ENCODE results near the gene OR2AG1.
"Not testable (repeated sequence)": the region's sequence is repeated elsewhere in the genome, so short reads cannot be mapped to it uniquely, and the experiment has no call there.

Gene OR2AG1

GRCh38 chr11:6794639-6795038 lies 11.8 kb downstream of the OR2AG1 start:
- DNase-seq, result no peak

GRCh38 chr11:6799402-6799801 lies 16.6 kb downstream of the OR2AG1 start, which contains the start of gene OR6A2:
Gene OR6A2 (minus strand): TSS chr11:6799689. CDS start chr11:6795708, 3,981 bp downstream.
- DNase-seq, result no peak

GRCh38 chr11:6801075-6801474 lies 18.3 kb downstream of the OR2AG1 start:
- DNase-seq, result not testable (repeated sequence)

- no peak for DNase-seq
These were observed 29.7 kb downstream of the OR2AG1 start for GRCh38 chr11:6812390-6813005.

GRCh38 chr11:6813656-6814055 lies 30.8 kb downstream of the OR2AG1 start:
- DNase-seq, result no peak

- no peak for DNase-seq
These were observed 34.9 kb downstream of the OR2AG1 start for GRCh38 chr11:6817694-6818093.

- no peak for DNase-seq
These were observed 36.1 kb downstream of the OR2AG1 start for GRCh38 chr11:6818967-6819366.

GRCh38 chr11:6824136-6824823 lies 41.5 kb downstream of the OR2AG1 start:
- no peak for DNase-seq

GRCh38 chr11:6825231-6825744 lies 42.5 kb downstream of the OR2AG1 start:
- DNase-seq, result peak; percentile 53

- no peak for DNase-seq
These were observed 45.3 kb downstream of the OR2AG1 start for GRCh38 chr11:6828103-6828502.

GRCh38 chr11:6833356-6833755 lies 50.5 kb downstream of the OR2AG1 start:
- no peak for DNase-seq

GRCh38 chr11:6834021-6834420 lies 51.2 kb downstream of the OR2AG1 start:
- no peak for DNase-seq
